Activated CD4-positive, alpha-beta T cell treated with anti-CD3 and anti-CD28 coated beads, Interleukin-2, amount 50 U/mL, for 16 hours (primary cell): ENCODE results near the gene CD86.
A peak's percentile ranks its signal among the peaks of the same experiment; 100 is the strongest.

Experiments used
- DNase-seq: peaks from one replicate; pipeline ENCODE4 v3.0.0-alpha.2; 2020

Gene CD86

GRCh38 chr3:122092460-122093165 lies 37.5 kb downstream of the CD86 start:
- DNase-seq: peak; percentile 91

- peak; percentile 84 for DNase-seq
Measured at GRCh38 chr3:122094125-122094524, 39.0 kb downstream of the CD86 start.

GRCh38 chr3:122094693-122095092 lies 39.5 kb downstream of the CD86 start:
- DNase-seq: no peak

GRCh38 chr3:122097141-122097540 lies 42.0 kb downstream of the CD86 start:
- no peak for DNase-seq

GRCh38 chr3:122098611-122099010 lies 43.4 kb downstream of the CD86 start:
- DNase-seq: no peak

- DNase-seq: no peak
Measured at GRCh38 chr3:122099255-122099654, 44.1 kb downstream of the CD86 start.

- DNase-seq: no peak
Measured at GRCh38 chr3:122100083-122100482, 44.9 kb downstream of the CD86 start.

- peak; percentile 87 for DNase-seq
Measured at GRCh38 chr3:122100591-122101463, 45.7 kb downstream of the CD86 start.

- DNase-seq: peak; percentile 91
Measured at GRCh38 chr3:122101646-122102045, 46.5 kb downstream of the CD86 start.

- DNase-seq: peak; percentile 78
Measured at GRCh38 chr3:122102191-122102935, 47.2 kb downstream of the CD86 start.

- DNase-seq: peak; percentile 78
Measured at GRCh38 chr3:122103821-122104514, 48.8 kb downstream of the CD86 start.

- DNase-seq: no peak
Measured at GRCh38 chr3:122104515-122105194, 49.5 kb downstream of the CD86 start.

GRCh38 chr3:122105626-122106025 lies 50.5 kb downstream of the CD86 start:
- DNase-seq: no peak

GRCh38 chr3:122107171-122107570 lies 52.0 kb downstream of the CD86 start:
- DNase-seq: no peak

- no peak for DNase-seq
Measured at GRCh38 chr3:122111974-122112373, 56.8 kb downstream of the CD86 start.

- no peak for DNase-seq
Measured at GRCh38 chr3:122112754-122113153, 57.6 kb downstream of the CD86 start.

GRCh38 chr3:122123850-122124249 lies 68.7 kb downstream of the CD86 start:
- DNase-seq: no peak

GRCh38 chr3:122132949-122133540 lies 77.9 kb downstream of the CD86 start:
- DNase-seq: no peak

- DNase-seq: peak; percentile 97
Measured at GRCh38 chr3:122146466-122146865, 91.3 kb downstream of the CD86 start.

- DNase-seq: peak; percentile 50
Measured at GRCh38 chr3:122148941-122149627, 93.9 kb downstream of the CD86 start.

GRCh38 chr3:122151480-122151879 lies 96.3 kb downstream of the CD86 start:
- no peak for DNase-seq
